DMS114 treated with DMSO at 0.1 percent for 48 hours (cell line): ENCODE data around the gene MRTFB.
"Not testable (repeated sequence)": the region's sequence is repeated elsewhere in the genome, so short reads cannot be mapped to it uniquely, and the experiment has no call there.

Source experiments
- DNase-seq: peaks from one replicate; lab custom pipeline; 2025; ENCODE audit not compliant: unreplicated experiment; lab: John Stamatoyannopoulos, UW

The MRTFB gene

GRCh38 chr16:14181371-14182050 is 110.4 kb downstream of the MRTFB start:
- DNase-seq: no peak

GRCh38 chr16:14182999-14183398 is 111.9 kb downstream of the MRTFB start:
- no peak for DNase-seq

GRCh38 chr16:14183962-14184361 is 112.8 kb downstream of the MRTFB start:
- DNase-seq: not testable (repeated sequence)

GRCh38 chr16:14186007-14186794 is 115.1 kb downstream of the MRTFB start:
- DNase-seq: peak; percentile 24

GRCh38 chr16:14186795-14187221 is 115.7 kb downstream of the MRTFB start:
- no peak for DNase-seq

GRCh38 chr16:14187517-14188338 is 116.6 kb downstream of the MRTFB start:
- DNase-seq: no peak

- DNase-seq: no peak
These were observed 122.3 kb downstream of the MRTFB start for GRCh38 chr16:14193316-14193871.

- DNase-seq: no peak
These were observed 123.6 kb downstream of the MRTFB start for GRCh38 chr16:14194721-14195120.

- DNase-seq: no peak
These were observed 124.9 kb downstream of the MRTFB start for GRCh38 chr16:14196011-14196410.

GRCh38 chr16:14196539-14196938 is 125.4 kb downstream of the MRTFB start:
- no peak for DNase-seq

GRCh38 chr16:14198012-14198411 is 126.9 kb downstream of the MRTFB start:
- no peak for DNase-seq

GRCh38 chr16:14198572-14198971 is 127.5 kb downstream of the MRTFB start:
- no peak for DNase-seq

GRCh38 chr16:14199199-14199598 is 128.1 kb downstream of the MRTFB start:
- no peak for DNase-seq

GRCh38 chr16:14199624-14200023 is 128.5 kb downstream of the MRTFB start:
- no peak for DNase-seq

GRCh38 chr16:14202095-14202494 is 131.0 kb downstream of the MRTFB start:
- no peak for DNase-seq

GRCh38 chr16:14202697-14203096 is 131.6 kb downstream of the MRTFB start:
- no peak for DNase-seq

GRCh38 chr16:14203166-14203565 is 132.0 kb downstream of the MRTFB start:
- no peak for DNase-seq

GRCh38 chr16:14205666-14206065 is 134.5 kb downstream of the MRTFB start:
- no peak for DNase-seq

- DNase-seq: no peak
These were observed 140.9 kb downstream of the MRTFB start for GRCh38 chr16:14211856-14212543.

- no peak for DNase-seq
These were observed 144.8 kb downstream of the MRTFB start for GRCh38 chr16:14215941-14216340.

- no peak for DNase-seq
These were observed 148.9 kb downstream of the MRTFB start for GRCh38 chr16:14219983-14220382.
